Ramos (cell line): ENCODE results near the gene STH.

Source experiments
- in situ Hi-C: fragments of 300-500 bp; cut with MboI; formaldehyde crosslinking; loops from one replicate; pipeline ENCODE4 v1.14.3; 2022; ENCODE audit warnings: low sequenced_read_pairs; ENCODE audit not compliant: unreplicated experiment

The STH gene

GRCh38 chr17:46020998-46021397, 21.9 kb downstream of the STH start:
- in situ Hi-C loops = loop anchor here (25.0 kb wide), 1 partner anchor 816 kb away; no protein-coding TSS in a partner anchor

- in situ Hi-C loops = loop anchor here (25.0 kb wide), 1 partner anchor 814 kb away; no protein-coding TSS in a partner anchor
Observed at GRCh38 chr17:46023366-46023765, 24.3 kb downstream of the STH start.

- in situ Hi-C loops = loop anchor here (25.0 kb wide), 1 partner anchor 813 kb away; no protein-coding TSS in a partner anchor
Observed at GRCh38 chr17:46023783-46024388, 24.8 kb downstream of the STH start.

GRCh38 chr17:46024590-46024989, 25.5 kb downstream of the STH start:
- in situ Hi-C loops = loop anchor here (25.0 kb wide), 1 partner anchor 813 kb away; no protein-coding TSS in a partner anchor

- in situ Hi-C loops = loop anchor here (25.0 kb wide), 1 partner anchor 187 kb away; no protein-coding TSS in a partner anchor
Observed at GRCh38 chr17:46025060-46025459, 26.0 kb downstream of the STH start.

- in situ Hi-C loops = loop anchor here (25.0 kb wide), 1 partner anchor 187 kb away; no protein-coding TSS in a partner anchor
Observed at GRCh38 chr17:46025510-46026165, 26.6 kb downstream of the STH start.

GRCh38 chr17:46026166-46027047, 27.4 kb downstream of the STH start:
- in situ Hi-C loops = loop anchor here (25.0 kb wide), 1 partner anchor 186 kb away; no protein-coding TSS in a partner anchor

GRCh38 chr17:46027048-46027975, 28.3 kb downstream of the STH start:
- in situ Hi-C loops = loop anchor here (25.0 kb wide), 1 partner anchor 185 kb away; no protein-coding TSS in a partner anchor

GRCh38 chr17:46027976-46028325, 28.9 kb downstream of the STH start:
- in situ Hi-C loops = loop anchor here (25.0 kb wide), 1 partner anchor 184 kb away; no protein-coding TSS in a partner anchor

GRCh38 chr17:46028374-46028773, 29.3 kb downstream of the STH start:
- in situ Hi-C loops = loop anchor here (25.0 kb wide), 1 partner anchor 184 kb away; no protein-coding TSS in a partner anchor

GRCh38 chr17:46028981-46029565, 30.0 kb downstream of the STH start:
- in situ Hi-C loops = loop anchor here (25.0 kb wide), 1 partner anchor 183 kb away; no protein-coding TSS in a partner anchor

- in situ Hi-C loops = loop anchor here (25.0 kb wide), 1 partner anchor 183 kb away; no protein-coding TSS in a partner anchor
Observed at GRCh38 chr17:46029627-46030026, 30.6 kb downstream of the STH start.

GRCh38 chr17:46030752-46031151, 31.7 kb downstream of the STH start:
- in situ Hi-C loops = loop anchor here (25.0 kb wide), 1 partner anchor 182 kb away; no protein-coding TSS in a partner anchor

GRCh38 chr17:46031440-46031839, 32.4 kb downstream of the STH start:
- in situ Hi-C loops = loop anchor here (25.0 kb wide), 1 partner anchor 181 kb away; no protein-coding TSS in a partner anchor

- in situ Hi-C loops = loop anchor here (25.0 kb wide), 1 partner anchor 180 kb away; no protein-coding TSS in a partner anchor
Observed at GRCh38 chr17:46031920-46032319, 32.9 kb downstream of the STH start.

- in situ Hi-C loops = loop anchor here (25.0 kb wide), 1 partner anchor 179 kb away; no protein-coding TSS in a partner anchor
Observed at GRCh38 chr17:46032909-46033308, 33.9 kb downstream of the STH start.

GRCh38 chr17:46033392-46033791, 34.3 kb downstream of the STH start:
- in situ Hi-C loops = loop anchor here (25.0 kb wide), 1 partner anchor 179 kb away; no protein-coding TSS in a partner anchor

- in situ Hi-C loops = loop anchor here (25.0 kb wide), 1 partner anchor 177 kb away; no protein-coding TSS in a partner anchor
Observed at GRCh38 chr17:46035112-46035818, 36.2 kb downstream of the STH start.
